Prostate gland (tissue), 2 donors: ENCODE measurements around the gene ASGR2. TPM values are rescaled to one million over a fixed set of nuclear protein-coding genes. Genes with fewer than 3 reads are reported as not detected.

Experiments used
- DNase-seq: peaks from one replicate; pipeline ENCODE4 v3.0.0-alpha.2; 2019; ENCODE audit warnings: low spot score
- H3K27ac ChIP-seq, 2 donors: fragments of 200-600 bp; sonication (generic); 2 replicates each; pipeline ENCODE4 v1.5.1; 2017 to 2019
- H3K27me3 ChIP-seq: fragments of 200-600 bp; sonication (generic); replicated peaks from 2 replicates; pipeline ENCODE4 v1.5.1; 2019; ENCODE audit not compliant: insufficient read depth
- H3K36me3 ChIP-seq, 2 donors: fragments of 200-600 bp; sonication (generic); 1 replicate in 1 of 2; 2 replicates in 1 of 2; pipeline versions ENCODE4 v1.5.1 to v1.8.1; 2017 to 2019
- H3K4me1 ChIP-seq: fragments of 200-600 bp; sonication (generic); replicated peaks from 2 replicates; pipeline ENCODE4 v1.5.1; 2019
- H3K4me3 ChIP-seq, 2 donors: fragments of 200-600 bp; sonication (generic); 2 replicates each; pipeline ENCODE4 v1.5.1; 2017 to 2019
- H3K9me3 ChIP-seq: fragments of 200-600 bp; sonication (generic); 2 replicates; pipeline ENCODE4 v1.5.1; 2017
- CTCF ChIP-seq, 4 experiments: fragments of 200-600 bp in 2 of 4; fragments of 450-650 bp in 2 of 4; sonication (generic) in 2 of 4; IDR thresholded peaks; 1 replicate in 3 of 4; 2 replicates in 1 of 4; pipeline ENCODE4 v1.5.1; 2016 to 2019; ENCODE audit warnings: antibody characterized with exemption in 4 of 4, mild to moderate bottlenecking in 2 of 4, moderate library complexity in 2 of 4
- POLR2A ChIP-seq: fragments of 450-650 bp; IDR thresholded peaks from one replicate; pipeline ENCODE4 v1.6.1; 2016; ENCODE audit warnings: antibody characterized with exemption, mild to moderate bottlenecking
- POLR2AphosphoS5 ChIP-seq: sonication (generic); formaldehyde crosslinking; IDR thresholded peaks from one replicate; pipeline ENCODE4 v1.6.1; 2017; ENCODE audit warnings: antibody characterized with exemption
- WGBS: methylation state at CpG from one replicate; pipeline ENCODE4 v1.1.5; 2018; 5-methylcytosine and 5-hydroxymethylcytosine counted together
- intact Hi-C: fragments of 100-400 bp; cut with DNase I; formaldehyde crosslinking; loops from one replicate; pipeline ENCODE4 v1.14.2; 2022
- small RNA-seq, 2 donors: library from RNA; depleted of rRNA; stranded (forward); fragments of <200 nt; gene quantifications; one replicate each; pipeline ENCODE3, GENCODE V24; 2016
- total RNA-seq, 2 donors: library from RNA; depleted of rRNA; stranded (reverse); fragments of >200 nt; gene quantifications; one replicate each; pipeline ENCODE4 v1.1.0, GENCODE V29; 2016

Gene ASGR2
- total RNA-seq, 2 donors from 2014 or later, result 0.41 TPM; not detected in 1

GRCh38 chr17:7063518-7064094 is 51.0 kb downstream of the ASGR2 start:
- 76% methylated on average over 6 of the region's 6 CpGs for WGBS
- no peaks in the 10 kb centered on the region for H3K36me3 ChIP-seq
- DNase-seq, result no peak
- TF ChIP-seq CTCF (IDR thresholded peaks at IDR 0.05), result no peak
- TF ChIP-seq POLR2AphosphoS5, result no peak
- TF ChIP-seq POLR2A, result no peak
- no peak overlapping the region for H3K27ac ChIP-seq
- intact Hi-C loops, result no loop called here
- no peaks in the 10 kb centered on the region for H3K9me3 ChIP-seq
- no peak overlapping the region for H3K4me3 ChIP-seq
- no peaks in the 10 kb centered on the region for H3K27me3 ChIP-seq
- H3K4me1 ChIP-seq, result no peaks in the 10 kb centered on the region

- H3K9me3 ChIP-seq, result no peaks in the 10 kb centered on the region
- intact Hi-C loops, result no loop called here
- H3K36me3 ChIP-seq, result no peaks in the 10 kb centered on the region
- no peak overlapping the region for H3K4me3 ChIP-seq
- H3K27me3 ChIP-seq, result no peaks in the 10 kb centered on the region
- 44% methylated on average over 6 of the region's 6 CpGs for WGBS
- TF ChIP-seq POLR2AphosphoS5 (no peak), POLR2A (no peak), CTCF (IDR thresholded peaks at IDR 0.05) (no peak)
- no peak for DNase-seq
- no peak overlapping the region for H3K27ac ChIP-seq
- H3K4me1 ChIP-seq, result no peaks in the 10 kb centered on the region
Measured at GRCh38 chr17:7060165-7060891, 54.3 kb downstream of the ASGR2 start.

- Histone ChIP-seq H3K4me3 (no peak overlapping the region), H3K4me1 (no peaks in the 10 kb centered on the region), H3K9me3 (no peaks in the 10 kb centered on the region), H3K27me3 (no peaks in the 10 kb centered on the region), H3K36me3 (no peaks in the 10 kb centered on the region), H3K27ac (no peak overlapping the region)
- no peak for DNase-seq
- 75% methylated on average over 7 of the region's 7 CpGs for WGBS
- intact Hi-C loops, result no loop called here
- TF ChIP-seq POLR2A, result no peak
- no peak for TF ChIP-seq CTCF (IDR thresholded peaks at IDR 0.05)
- no peak for TF ChIP-seq POLR2AphosphoS5
Measured at GRCh38 chr17:7058831-7059447, 55.7 kb downstream of the ASGR2 start.

- intact Hi-C loops, result no loop called here
- TF ChIP-seq POLR2A (no peak), CTCF (IDR thresholded peaks at IDR 0.05) (no peak)
- WGBS, result 68% methylated on average over 4 of the region's 4 CpGs
Measured at GRCh38 chr17:7056386-7056785, 58.2 kb downstream of the ASGR2 start.

More at GRCh38 chr17:7056386-7056785, 58.2 kb downstream of the ASGR2 start:
- Histone ChIP-seq H3K4me1 (no peaks in the 10 kb centered on the region), H3K27me3 (no peaks in the 10 kb centered on the region), H3K4me3 (no peak overlapping the region), H3K27ac (no peak overlapping the region), H3K36me3 (no peaks in the 10 kb centered on the region), H3K9me3 (no peaks in the 10 kb centered on the region)
- no peak for DNase-seq

Small RNA genes within 50 kb of the gene (small RNA-seq; reads per million reads assigned to genes)
- 0 reads per million in 2 donors for gene AC120057.1

Other genes starting within 250 kb of the ASGR2 start
- gene ALOX12, start 118.8 kb downstream of the ASGR2 start, total RNA-seq, result under 1 TPM; 0.27 to 0.62 TPM
- gene RNASEK, start 102.2 kb downstream of the ASGR2 start, total RNA-seq, result 100 to 1,000 TPM; 348 to 418 TPM
- gene BCL6B, start 91.8 kb downstream of the ASGR2 start, total RNA-seq, result 1 to 10 TPM in 1 of 2 donors, under 1 TPM in 1; 0.96 to 4.0 TPM
- 1 to 10 TPM; 1.7 to 1.8 TPM for gene SLC16A13, start 78.8 kb downstream of the ASGR2 start, total RNA-seq
- 1 to 10 TPM; 1.8 to 2.3 TPM for gene SLC16A11, start 70.7 kb downstream of the ASGR2 start, total RNA-seq
- 1 to 10 TPM in 1 of 2 donors, under 1 TPM in 1; 0.55 to 5.7 TPM for gene CLEC10A, start 34.6 kb downstream of the ASGR2 start, total RNA-seq
- 1 to 10 TPM in 1 of 2 donors, under 1 TPM in 1; 0.50 to 9.4 TPM for gene ASGR1, start 64.5 kb upstream of the ASGR2 start, total RNA-seq
- 10 to 100 TPM in 1 of 2 donors, 1 to 10 TPM in 1; 9.3 to 31.6 TPM for gene DLG4, start 105.0 kb upstream of the ASGR2 start, total RNA-seq
- gene ACADVL, start 105.1 kb upstream of the ASGR2 start, total RNA-seq, result 100 to 1,000 TPM; 589 to 593 TPM
- 100 to 1,000 TPM in 1 of 2 donors, 10 to 100 TPM in 1; 52.3 to 116 TPM for gene DVL2, start 119.7 kb upstream of the ASGR2 start, total RNA-seq
- gene PHF23, start 124.6 kb upstream of the ASGR2 start, total RNA-seq, result 10 to 100 TPM; 41.2 to 92.5 TPM
- 100 to 1,000 TPM; 493 to 527 TPM for gene GABARAP, start 127.6 kb upstream of the ASGR2 start, total RNA-seq
- 100 to 1,000 TPM in 1 of 2 donors, 10 to 100 TPM in 1; 61.2 to 107 TPM for gene CTDNEP1, start 136.9 kb upstream of the ASGR2 start, total RNA-seq
- gene ELP5, start 137.4 kb upstream of the ASGR2 start, total RNA-seq, result 10 to 100 TPM; 50.1 to 65.2 TPM
- gene CLDN7, start 147.7 kb upstream of the ASGR2 start, total RNA-seq, result 10 to 100 TPM; 42.0 to 45.8 TPM
- gene SLC2A4, start 166.9 kb upstream of the ASGR2 start, total RNA-seq, result 10 to 100 TPM; 13.8 to 27.4 TPM
- gene YBX2, start 179.8 kb upstream of the ASGR2 start, total RNA-seq, result 10 to 100 TPM in 1 of 2 donors, under 1 TPM in 1; 0.64 to 49.1 TPM
- 100 to 1,000 TPM; 172 to 195 TPM for gene EIF5A, start 192.8 kb upstream of the ASGR2 start, total RNA-seq
- gene GPS2, start 200.5 kb upstream of the ASGR2 start, total RNA-seq, result 100 to 1,000 TPM in 1 of 2 donors, 10 to 100 TPM in 1; 88.4 to 140 TPM
- gene NEURL4, start 214.5 kb upstream of the ASGR2 start, total RNA-seq, result 10 to 100 TPM; 15.7 to 36.0 TPM
- 1 to 10 TPM; 2.5 to 6.5 TPM for gene ACAP1, start 221.7 kb upstream of the ASGR2 start, total RNA-seq
- gene KCTD11, start 237.3 kb upstream of the ASGR2 start, total RNA-seq, result 10 to 100 TPM in 1 of 2 donors, 1 to 10 TPM in 1; 8.9 to 15.2 TPM
- gene TMEM95, start 240.3 kb upstream of the ASGR2 start, total RNA-seq, result not detected